ENCODE results near the gene CHGA.

Gene CHGA

DNA sequence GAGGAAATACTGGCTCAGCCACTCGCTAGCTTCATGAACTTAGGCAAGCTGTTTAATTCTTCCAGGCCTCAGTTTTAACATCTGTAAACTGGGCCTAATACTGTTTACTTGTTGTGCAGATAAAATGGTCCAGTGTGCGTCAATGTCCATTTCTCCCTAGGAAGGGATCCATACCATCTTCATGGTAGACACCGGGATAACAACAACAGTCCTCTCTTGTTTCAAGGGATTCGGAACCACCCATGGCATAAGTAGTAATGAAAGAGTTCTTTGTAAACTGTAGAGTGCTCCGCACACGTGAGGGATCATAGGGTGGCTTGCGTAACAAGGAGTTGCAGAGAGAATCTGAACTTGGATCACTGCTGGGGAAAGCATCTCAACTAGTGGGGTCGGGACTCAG lies 17.3 kb upstream of the CHGA start:
- no peak for DNase-seq

DNA sequence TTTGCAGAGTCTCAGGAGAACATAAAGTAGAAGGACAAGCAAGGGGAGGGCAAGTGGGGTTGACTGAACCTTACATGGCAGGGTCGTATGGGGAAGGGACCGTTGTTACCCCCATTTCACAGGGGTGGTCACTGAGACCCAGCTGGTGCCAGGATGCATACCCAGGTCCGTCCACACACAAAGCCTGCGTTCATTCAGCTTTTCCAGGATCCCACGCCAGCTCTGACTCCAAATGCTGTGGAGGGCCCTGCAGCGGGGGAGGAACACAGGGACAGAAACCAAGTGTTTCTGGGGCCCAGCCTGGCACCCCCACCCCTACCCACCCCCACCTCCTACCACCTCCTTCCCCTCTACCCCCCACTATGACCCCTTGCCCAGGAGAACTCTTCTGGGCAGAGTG lies 16.5 kb upstream of the CHGA start:
- DNase-seq = no peak

DNA sequence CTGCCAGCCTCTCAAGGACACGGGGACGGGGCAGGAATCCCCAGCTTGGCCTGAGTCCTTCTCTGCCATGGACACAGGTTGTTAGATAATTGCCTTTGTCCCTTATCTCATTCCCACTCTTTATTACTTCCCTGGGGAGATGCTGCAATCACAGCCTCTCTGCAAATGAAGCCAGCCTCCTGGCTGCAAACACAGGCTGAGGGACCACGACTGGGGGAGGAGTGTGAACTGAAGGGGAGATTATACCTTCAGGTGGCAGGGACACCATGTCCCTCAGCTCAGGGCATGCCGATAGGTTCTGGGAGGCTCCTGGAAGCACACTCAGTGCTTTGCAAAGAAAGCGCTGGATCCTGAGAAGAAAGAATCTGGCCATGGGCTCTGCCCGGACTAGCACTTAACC lies 16.1 kb upstream of the CHGA start:
- DNase-seq = peak; percentile 80

DNA sequence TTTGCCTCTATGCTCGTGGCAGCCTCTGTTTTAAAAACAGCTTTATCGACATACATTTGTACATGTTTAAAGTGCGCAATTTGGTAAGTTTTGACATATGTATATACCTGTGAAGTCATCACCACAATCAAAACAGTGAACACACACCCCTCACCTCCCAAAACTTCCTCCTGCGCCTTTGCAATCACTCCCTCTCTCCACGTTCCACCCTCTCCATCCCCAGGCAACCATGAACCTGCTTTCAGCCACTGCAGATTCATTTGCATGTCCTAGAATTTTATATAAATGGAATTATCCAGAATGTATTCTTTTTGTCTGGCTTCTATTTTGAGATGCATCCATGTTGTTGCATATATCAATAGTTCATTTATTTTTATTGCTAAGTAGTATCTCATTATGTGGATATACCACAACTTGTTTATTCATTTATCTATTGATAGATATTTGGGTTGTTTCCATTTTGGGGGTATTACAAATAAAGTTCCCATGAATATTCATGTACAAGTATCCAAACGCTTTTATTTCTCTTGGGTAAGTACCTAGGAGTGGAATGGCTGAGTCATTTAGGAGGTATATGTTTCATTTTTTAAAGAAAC lies 15.5 kb upstream of the CHGA start:
- no peak for DNase-seq

DNA sequence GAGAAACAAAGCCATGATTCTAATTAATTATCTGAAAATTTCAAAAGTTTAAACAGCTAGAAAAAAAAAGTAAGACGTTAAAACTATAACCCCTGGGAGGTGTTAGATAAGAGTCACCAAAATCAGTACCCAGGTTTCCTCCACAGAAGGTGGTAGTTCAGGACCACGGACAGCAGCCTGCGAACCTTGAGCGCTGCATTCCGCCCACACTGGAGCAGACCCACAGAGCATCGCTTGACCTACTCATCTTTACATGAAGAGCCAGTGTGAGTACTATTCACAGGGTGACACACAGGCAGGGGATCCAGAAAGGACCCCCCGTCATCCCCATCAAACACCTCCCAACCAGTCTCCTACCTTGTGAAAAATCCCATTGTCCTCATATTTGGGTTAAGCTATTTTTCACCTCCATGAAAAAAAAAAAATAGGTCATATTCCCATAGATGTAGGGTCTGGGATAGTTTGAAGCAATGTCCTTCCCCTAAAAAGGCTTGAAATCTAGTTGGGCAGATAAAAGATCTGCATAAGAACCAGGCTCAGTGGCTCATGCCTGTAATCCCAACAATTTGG lies 8.8 kb upstream of the CHGA start:
- DNase-seq = no peak

DNA sequence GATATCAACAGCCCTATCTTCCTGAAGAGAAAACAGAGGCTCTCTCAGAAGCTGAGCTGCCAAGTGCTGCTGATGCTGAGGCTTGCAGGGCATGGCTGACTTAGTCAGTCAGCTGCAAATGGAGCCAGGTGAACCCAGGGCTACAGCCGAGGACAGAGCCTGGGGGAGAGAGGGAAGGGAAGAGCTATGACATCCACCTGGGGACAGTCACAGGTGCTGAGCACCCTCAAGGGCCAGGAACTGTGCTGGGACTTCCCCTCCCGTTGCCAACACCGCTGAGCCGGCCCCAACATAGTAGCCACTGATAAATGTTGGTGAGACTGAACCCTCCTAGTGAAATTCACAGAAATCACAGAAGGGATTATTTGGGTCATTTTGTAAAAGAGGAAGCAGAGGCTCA lies 6.7 kb upstream of the CHGA start:
- DNase-seq = no peak

DNA sequence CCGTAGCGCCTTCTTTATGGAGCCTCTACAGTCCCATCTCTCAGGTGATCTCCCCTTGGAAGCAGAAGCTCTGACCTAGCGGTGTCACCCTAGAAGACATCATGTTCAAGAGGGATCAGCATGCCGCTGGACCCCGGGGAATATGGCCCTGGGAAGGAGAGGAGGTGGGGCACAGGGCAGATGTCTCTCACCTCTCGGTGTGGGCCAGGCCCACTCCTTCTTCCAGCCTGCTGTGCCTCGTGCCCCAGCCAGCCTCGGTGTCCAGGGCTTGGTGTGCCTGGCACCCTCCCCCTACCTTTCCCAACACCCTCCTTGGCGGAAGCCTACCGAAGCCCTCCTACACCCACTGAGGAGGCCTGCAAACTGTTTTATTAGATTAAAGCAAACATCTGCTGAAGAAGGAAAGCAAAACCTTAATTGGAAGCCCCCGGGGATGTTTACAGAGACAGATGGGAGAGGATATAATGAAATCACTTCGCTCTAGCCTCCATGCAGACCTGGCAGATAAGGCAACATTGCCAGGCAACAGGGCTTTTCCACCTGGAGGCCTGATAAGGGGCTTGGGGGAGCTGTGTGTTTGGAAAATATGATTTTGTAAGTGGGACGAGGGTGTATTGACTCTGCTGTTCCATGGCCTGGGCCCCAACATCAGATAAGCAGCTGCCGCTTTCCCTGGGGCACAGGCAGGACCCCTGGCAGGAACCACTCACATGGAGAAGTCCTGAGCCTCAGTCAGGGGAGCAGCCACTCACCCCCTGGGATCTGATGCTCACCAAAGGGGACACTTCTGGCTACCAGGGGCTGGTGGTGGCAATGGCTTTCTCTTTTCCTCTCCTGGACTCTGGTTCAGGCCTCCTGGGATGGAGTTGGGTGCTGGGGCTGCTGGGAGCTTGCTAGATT lies 5.7 kb upstream of the CHGA start:
- peak; percentile 86 for DNase-seq

DNA sequence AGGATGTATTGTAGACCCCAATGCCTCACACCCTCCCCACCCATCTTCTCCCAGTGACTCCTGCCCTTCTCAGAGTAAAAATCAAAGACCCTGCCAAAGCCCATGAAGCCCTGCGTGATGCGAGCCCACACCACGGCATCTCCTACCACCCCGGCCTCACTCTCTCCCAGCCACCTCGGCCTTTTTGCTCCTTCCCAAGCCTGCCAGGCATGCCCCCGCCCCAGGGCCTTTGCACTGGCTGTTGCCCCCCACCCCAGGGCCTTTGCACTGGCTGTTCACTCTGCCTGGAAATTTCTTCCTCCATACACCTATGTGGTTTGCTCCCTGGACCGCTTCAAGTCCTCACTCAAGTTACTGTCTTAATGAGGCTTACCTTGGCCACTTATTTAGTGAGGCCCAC lies 5.0 kb upstream of the CHGA start:
- DNase-seq = no peak

DNA sequence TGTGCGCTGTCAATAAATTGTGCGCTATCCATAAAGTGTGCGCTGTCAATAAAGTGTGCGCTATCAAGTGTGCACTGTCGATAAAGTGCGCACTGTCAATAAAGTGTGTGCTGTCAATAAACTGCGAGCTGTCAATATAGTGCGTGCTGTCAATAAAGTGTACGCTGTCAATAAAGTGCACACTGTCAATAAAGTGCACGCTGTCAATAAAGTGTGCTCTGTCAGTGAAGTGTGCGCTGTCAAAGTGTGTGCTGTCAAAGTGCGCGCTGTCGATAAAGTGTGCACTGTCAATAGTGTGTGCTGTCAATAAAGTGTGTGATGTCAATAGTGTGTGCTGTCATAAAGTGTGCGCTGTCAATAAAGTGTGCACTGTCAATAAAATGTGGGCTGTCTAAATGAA lies 2.9 kb upstream of the CHGA start:
- DNase-seq = no peak

DNA sequence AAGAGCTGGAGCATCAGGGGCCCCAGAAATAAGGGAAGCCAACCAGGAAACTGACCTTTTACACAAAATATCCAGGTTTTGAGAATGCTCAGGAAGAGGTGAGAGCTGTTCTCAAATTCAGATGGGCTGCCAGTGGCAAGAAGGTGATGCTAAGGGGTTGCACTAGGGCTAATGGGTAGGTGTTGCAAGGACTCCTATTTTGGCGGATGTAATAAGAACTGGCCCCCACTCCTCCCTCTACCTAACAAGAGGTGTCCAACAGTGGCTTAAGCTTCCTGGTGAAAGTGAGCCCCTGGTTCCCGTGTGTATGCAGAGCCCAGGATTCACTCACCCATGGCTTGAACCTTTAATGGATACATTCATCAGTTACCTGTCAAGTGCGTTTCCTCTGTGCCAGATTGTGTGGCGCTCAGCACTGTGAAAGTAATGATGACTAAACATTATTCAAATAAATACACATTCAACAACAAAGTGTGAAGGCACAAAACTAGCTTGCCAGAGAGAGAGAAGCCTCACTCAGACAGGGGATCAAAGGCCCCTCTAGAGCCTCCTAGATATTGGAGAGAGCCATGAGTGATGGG lies 705 bp upstream of the CHGA start:
- peak; percentile 18 for DNase-seq

DNA sequence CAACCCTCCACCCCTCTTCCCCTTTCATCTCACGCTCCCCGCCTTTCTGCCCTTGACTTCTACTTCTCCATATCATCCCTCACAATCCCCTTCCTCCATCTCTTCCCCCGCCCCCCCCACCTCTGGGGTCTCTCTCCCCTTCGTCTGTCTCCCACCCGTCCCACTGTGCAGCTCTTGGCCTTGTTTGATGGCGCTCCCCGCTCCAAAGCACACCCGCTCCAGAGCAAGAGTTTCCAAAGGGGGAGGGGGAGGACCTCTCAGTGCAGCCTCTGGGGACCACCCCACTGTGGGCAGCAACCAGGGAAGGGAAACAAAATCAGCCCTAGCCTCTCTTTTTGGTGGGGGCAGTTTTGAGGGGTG lies 774 bp downstream of the CHGA start:
- DNase-seq = no peak

DNA sequence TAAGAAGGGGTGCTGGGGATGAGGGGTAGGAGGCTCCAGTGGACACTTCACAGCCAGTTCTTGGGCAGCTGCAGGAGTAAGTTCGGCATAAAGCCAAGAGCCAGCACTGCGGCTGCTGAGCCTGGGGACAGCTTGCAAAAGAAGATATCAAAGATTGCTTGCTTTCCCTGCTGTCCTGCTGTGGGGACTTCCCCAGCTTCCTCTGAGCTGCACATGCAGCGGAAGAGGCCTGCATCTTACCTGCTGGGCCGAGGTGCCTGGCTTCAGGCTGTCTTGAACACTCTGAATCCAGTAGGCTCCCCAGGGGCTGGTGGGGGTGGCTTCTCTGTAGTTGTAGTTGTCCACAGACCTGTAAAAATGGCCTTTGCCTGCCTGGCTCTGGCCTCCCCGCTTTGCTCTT lies 1.3 kb downstream of the CHGA start:
- peak; percentile 64 for DNase-seq

DNA sequence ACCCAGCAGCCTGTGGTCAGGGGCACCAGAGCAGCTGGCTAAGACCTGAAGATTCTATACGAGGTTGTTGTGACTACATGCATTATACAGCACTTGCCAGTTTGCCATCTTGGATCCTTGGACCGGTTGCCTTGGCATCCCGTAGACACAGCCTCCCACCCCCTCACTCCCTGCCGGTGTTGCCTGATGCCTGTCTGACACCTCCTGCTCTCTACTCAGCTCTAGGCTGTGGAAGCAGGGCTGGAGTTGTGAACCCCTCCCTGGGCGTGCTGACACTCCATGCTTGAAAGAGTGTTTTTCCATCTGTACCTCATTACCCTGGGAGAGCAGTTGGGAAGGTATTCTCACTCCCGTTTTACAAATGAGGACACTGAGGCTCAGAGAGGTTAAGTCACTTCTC lies 2.5 kb downstream of the CHGA start:
- no peak for DNase-seq

DNA sequence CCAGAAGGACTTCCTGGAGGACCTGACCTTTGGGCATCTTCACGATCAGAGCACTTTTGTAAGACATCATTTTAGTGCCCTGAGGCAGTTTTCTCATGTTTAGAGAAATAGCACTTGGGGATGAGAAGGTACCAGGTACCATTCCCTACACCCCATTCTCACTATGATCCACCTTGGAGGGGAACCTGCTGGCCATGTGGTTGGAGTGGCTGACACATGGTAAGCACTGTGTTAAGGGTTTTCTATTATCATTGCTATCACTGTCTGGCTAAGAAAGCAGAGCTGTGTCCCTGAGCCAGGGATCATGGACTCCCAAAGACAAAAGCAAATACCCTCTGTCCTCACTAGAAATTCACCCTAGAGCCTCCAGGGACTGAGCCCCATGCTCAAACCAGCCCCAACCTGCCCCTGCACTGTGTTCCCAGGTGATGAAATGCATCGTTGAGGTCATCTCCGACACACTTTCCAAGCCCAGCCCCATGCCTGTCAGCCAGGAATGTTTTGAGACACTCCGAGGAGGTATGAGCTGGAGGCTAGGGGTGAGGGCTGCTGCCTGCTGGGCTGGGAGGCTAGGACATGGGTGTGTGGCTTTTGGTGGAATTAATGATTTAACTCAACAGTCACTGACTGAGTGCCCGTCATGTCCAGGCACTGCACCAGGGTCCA lies 3.4 kb downstream of the CHGA start:
- DNase-seq = no peak

DNA sequence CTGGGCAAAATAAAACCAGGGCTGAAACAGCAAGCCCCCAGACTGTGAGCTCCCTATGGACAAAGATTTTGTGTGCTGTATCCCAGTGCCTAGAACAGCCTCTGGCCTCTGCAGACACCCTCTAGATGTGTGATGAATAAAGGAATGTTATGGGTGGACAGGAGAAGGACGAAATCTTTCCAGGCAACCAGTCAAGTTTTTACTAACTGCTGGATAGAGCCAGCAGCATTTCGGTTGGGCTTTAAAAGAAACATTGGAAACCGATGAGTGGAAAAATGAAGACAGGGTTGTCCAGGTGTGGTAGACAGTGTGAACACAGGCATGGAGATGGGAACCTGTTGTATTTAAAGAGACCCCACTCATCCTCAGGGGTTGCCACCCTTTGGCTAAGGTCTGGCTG lies 4.0 kb downstream of the CHGA start:
- no peak for DNase-seq

DNA sequence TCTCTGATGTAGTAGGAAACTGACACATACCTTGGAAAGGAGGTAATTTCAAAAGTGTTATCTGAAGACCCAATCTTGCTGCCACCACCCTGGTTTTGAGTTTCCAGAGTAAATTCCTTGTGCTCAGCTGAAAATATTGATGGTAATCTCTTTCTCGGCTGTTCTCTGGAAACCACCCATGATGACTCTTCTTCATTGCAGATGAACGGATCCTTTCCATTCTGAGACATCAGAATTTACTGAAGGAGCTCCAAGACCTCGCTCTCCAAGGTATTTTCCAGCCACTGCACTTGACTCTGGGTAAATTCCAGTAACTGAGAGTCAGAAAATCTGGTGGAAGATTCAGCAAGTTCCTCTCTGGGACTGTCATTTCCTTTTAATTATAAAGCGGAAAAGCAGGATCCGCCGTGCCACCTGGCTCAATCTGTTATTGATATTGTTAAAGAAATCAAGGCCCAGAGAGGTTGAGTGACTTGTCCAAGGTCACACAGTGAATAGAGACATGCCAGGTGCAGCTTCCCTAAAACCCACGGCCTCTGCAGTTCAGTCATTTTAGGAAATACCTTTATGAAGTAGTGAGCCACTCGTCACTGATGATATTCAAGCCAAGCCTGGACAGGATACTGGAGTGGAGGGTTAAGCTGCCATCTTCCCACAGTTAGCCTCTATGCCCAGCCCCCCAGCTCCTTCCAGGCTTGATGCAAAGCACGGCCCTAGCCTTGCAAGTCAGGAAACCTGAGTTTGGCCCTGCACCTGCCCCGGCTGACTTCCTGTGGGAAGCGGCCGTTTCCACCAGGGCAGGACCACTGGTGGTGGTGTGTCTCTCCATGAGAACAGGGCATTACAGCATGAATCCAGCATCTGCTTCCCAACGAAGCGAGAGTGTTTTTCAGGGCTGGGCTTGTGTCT lies 4.7 kb downstream of the CHGA start:
- DNase-seq = no peak

DNA sequence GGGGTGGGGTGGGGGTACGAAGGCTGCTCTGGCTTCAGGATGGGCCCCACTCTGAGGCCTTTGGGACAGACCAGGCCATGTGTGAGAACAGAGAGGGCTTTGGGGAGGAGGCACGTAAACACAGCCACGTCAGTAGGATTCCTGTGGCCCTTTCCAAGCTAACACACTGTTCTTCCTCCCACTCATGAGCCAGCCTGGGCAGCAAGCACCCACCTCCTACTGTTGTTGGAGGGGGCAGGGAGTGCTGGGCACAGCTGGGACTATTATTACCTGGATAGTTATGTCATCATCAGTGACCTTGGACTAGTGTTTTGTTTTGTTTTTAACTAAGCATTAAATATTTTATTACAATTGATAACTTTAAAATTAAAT lies 5.3 kb downstream of the CHGA start:
- DNase-seq = no peak

DNA sequence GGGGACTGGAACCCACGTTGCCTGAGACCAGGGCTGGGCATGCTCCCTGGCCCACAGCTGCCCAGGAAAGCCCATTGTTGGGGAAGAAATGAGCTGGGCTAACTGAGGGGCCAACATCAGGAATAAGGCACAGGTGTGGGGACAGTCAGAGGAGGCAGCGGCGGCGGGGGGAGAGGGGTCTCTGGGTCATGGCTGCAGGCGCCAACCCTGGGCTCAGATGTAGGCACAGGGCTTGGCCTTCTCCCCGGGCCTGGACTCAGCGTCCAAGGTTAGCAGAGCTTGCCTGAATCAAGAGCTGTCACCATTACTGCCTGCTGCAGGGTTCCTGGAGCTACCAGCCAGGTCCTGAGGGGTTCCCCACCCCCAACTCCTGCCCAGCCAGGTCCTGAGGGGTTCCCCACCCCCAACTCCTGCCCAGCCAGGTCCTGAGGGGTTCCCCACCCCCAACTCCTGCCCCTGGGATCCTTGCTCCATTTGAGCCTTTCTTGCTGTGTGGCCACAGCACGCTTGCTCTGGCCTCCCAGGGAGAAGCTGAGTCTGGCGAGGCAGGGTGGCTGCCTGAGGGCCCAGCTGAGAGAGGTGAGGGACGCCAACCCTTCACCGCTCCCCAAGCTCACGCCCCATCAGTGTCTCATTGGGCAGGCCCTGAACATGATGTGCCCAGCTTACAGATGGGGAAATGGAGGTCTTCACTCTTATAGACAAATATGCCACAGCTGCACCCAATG lies 6.2 kb downstream of the CHGA start:
- no peak for DNase-seq

DNA sequence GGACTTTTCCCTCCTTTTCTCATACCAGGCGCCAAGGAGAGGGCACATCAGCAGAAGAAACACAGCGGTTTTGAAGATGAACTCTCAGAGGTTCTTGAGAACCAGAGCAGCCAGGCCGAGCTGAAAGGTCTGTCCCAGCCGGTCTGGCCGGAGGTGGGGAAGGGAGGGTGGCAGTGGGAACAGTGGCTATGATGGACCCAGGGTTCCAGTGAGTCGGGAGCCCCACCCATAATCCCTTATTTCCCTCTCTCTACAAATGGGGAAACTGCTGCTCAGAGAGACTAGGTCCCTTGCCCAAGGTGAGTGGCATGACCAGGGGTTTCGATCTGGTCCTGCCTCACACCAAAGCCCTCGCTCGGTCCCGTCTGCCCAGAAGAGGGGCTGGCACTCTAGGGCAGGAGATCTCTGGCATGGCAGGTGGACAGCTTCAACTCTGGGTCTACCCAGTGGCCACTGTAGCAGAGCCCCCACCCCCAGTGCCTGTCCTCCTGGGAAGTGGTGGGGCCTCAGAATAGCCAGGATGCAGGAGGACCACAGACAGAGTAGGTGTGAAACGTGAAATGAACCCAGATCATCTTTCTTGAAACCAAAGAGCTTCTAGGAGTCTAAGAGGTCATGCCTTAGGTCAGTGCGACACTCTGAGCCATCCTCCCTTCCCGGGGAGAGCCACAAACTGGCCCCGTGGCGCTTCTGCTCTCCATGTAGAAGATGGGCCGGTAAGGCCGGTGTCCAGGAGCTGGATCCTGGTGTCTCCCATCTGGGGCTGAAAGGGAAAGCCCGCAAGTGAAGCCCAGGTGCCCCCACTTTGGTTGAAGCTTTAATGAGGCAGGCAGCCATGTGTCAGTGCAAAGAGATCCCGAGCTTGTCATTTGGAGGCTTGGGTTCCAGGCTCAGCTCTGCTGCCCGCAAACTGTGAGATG lies 7.0 kb downstream of the CHGA start:
- no peak for DNase-seq

DNA sequence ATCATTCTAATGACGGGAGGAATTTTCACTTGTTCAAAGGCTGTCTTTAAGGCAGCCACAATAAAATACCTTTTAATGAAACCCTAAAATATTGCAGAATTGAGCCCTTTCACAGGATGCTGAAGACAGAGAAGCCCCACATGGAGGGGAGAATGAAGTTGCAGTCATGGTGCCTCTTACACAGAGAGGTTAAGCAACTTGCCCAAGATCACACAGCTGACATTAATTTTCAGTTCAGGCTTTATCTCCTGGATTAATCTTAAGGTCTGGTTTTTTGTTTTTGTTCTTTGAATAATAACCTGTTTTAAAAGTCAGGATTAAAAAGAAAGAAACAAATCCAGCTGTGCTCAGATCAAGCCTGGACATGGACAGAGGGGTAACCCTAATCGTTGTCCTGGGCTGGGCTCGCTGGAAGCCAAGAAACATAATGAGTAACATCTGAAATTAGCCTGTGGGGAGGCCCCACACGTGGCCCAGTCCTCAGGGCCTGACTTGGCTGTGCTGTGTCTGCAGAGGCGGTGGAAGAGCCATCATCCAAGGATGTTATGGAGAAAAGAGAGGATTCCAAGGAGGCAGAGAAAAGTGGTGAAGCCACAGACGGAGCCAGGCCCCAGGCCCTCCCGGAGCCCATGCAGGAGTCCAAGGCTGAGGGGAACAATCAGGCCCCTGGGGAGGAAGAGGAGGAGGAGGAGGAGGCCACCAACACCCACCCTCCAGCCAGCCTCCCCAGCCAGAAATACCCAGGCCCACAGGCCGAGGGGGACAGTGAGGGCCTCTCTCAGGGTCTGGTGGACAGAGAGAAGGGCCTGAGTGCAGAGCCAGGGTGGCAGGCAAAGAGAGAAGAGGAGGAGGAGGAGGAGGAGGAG lies 8.0 kb downstream of the CHGA start:
- DNase-seq = no peak

Measured in NCI-H146 (cell line).